Measurements from ENCODE around the gene KIAA0040.
"Not testable (repeated sequence)": the region's sequence is repeated elsewhere in the genome, so short reads cannot be mapped to it uniquely, and the experiment has no call there.

Gene KIAA0040

GRCh38 chr1:175137369-175137768 lies 55.2 kb downstream of the KIAA0040 start:
- no peak for DNase-seq (ENCODE audit: low read depth)

DNA sequence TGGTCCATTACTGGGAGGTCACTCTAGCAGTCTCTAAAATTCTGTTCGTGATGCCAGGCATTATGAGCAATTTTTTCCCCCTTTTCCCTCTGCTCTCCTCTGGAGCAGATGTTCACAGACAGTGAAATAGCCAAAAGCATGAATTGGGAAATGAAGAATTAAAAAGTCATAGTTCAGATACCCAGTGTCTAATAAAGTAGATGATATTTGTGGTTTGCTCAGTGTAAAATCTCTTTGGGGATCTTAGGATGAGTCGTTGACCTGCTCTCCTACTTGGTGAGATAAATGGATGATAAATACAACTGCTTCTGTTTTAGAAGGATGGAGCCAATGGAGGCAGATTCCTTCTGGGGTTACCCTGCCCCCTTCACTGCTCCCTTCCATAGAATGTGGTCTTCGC lies 56.3 kb downstream of the KIAA0040 start:
- DNase-seq (ENCODE audit: low read depth), result no peak

DNA sequence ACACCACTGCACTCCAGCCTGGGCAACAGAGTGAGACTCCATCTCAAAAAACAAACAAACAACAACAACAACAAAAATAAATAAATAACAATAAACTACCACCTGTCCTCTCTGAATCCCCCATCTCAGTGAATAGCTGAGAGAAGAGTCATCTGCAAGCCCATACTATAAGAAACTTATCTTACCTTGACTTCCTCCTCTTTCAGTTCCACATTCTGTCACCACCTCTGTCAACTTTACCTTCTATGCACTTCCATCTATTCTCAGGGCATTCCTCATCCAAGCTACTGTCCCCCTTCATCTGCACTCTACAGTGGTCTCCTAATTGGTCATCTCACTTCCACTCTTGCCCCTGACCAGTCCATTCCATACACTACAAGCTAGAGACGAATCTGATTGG lies 58.1 kb downstream of the KIAA0040 start:
- DNase-seq (ENCODE audit: low read depth), result no peak

DNA sequence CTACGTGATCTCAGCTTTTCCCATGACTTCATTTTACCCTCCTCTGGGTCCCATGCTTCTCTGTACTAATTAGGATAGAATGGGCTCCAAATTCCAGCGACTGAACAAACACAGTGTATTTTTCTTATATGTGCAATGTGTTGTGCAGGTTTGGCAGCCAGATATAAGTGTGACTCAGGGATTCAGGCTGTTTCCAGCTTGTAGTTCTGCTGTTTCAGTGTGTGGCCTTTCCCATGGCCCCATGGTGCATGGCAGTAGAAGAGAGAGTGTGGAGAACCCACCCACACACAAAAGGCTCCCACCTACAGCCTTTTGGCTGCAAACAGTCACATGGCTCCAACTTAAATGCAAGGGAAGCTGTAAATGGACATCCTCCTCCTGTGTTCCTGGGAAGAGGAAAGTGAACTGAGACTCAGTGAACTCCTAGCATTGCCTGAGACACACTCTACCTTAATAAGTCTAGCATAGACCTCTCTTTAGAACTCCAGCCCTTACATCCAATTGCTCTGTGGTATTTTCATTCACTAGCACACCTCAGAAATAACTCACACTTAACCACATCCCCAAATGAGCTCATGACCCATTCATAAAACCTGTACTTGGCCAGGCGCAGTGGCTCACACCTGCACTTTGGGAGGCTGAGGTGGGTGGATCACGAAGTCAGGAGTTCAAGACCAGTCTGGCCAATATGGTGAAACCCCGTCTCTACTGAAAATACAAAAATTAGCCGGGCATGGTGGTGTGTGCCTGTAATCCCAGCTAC lies 58.7 kb downstream of the KIAA0040 start:
- no peak for DNase-seq (ENCODE audit: low read depth)

GRCh38 chr1:175132436-175132835 lies 60.1 kb downstream of the KIAA0040 start:
- DNase-seq (ENCODE audit: low read depth), result no peak

DNA sequence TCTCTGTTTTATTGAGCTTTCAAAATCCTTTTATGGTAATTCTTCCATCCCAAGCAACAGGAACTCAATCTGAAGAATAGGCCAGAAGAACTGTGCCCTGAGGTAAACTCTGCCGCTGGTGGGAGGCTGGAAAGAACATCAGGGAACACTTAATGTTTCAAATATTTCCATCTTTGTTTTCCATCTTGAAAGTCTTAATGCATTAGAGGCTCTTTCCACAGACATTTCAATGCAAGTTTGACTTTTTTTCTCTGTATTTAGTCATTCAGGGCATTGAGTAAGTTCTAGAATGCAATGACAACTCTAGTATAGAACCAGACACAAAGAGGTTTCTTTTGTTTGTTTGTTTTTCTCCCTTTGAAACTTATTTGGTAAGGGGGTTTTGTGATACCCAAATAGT lies 61.5 kb downstream of the KIAA0040 start:
- DNase-seq (ENCODE audit: low read depth), result no peak

- DNase-seq (ENCODE audit: low read depth), result no peak
These were observed 61.9 kb downstream of the KIAA0040 start for GRCh38 chr1:175130649-175131045.

DNA sequence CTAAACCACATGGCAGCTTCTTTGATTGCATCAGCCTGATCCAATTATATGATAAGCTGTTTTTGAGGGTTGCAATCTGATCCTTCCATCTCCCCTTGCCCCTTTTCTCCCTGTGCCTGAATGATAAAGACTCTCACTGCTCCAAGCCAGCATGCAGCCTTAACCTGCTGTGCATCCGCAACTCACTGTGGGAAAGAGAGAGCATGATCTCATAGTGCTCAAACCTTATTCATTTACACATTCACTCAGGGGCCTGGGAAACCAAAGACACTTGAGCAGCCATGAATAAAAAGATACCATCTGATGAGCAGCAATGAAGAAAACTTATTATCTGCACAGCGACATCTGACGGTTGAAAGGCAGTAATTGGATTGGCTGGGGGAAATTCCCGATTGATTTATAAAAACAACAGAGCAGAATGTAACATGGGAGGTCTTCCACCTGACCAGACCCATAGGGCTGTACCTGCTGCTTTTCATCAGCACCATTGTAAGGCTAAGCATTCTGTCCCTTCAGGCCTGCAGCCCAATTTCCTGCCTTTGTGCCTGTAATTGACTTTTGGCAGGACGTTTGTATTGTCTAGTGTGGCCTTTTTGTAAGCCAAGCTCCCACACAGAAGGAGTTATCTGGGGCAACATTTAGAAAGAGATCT lies 62.5 kb downstream of the KIAA0040 start:
- DNase-seq (ENCODE audit: low read depth), result no peak

DNA sequence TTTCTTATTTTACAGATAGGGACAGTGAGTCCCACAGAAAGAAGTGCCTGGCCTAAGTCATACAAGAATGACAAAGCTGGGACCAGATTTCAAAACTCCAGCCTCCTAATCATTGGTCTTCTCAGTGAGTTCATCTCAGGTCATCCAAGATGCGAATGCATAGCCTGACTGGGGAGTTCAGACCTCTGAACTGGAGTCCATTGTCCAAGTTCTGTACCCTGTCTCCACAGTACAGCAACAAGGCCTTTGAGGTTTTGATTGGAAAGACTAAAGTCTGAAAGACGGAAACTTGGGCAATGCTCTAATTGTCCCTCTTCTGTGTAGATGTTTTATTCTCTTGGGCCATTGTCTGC lies 63.0 kb downstream of the KIAA0040 start:
- DNase-seq (ENCODE audit: low read depth), result no peak

DNA sequence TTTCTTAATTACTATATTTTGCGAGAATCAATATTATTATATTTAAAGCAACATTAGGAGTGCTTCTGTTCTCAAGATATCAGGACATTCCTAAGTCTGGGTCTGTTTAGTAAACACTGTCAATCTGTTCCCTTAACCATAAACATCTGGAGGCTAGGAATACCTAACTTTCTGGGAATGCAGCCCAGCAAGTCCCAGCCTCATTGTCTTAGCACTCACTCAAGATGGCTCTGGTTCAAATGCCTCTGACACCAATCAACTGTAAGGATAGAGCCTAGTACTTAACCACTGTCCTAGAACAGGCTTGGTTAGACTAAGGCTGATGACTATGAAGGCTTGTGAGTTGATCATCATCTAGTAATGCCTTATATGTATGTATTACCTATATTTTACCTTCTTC lies 63.4 kb downstream of the KIAA0040 start:
- no peak for DNase-seq (ENCODE audit: low read depth)

- no peak for DNase-seq (ENCODE audit: low read depth)
These were observed 64.1 kb downstream of the KIAA0040 start for GRCh38 chr1:175128523-175128922.

DNA sequence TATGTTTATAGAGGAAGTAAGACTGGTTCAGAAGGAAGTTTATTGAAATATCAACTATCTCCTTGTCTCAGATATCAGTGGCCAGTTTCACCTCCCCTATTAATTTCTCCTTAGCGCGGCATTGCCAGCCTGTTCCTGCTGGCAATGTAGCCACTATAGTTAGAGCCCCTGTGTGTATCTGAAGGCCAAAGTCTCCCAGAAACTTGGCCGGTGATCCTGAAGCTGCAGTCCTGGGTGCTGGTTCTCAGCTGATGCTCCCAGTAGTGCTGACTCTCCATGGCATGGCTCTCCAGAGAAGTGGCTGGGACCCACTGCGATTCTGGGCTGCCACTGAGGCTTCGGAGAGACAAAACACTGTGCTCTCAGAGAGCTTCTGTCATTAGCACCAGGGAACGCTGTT lies 65.0 kb downstream of the KIAA0040 start:
- no peak for DNase-seq (ENCODE audit: low read depth)

GRCh38 chr1:175126347-175126746 lies 66.2 kb downstream of the KIAA0040 start:
- no peak for DNase-seq (ENCODE audit: low read depth)

GRCh38 chr1:175124861-175125260 lies 67.7 kb downstream of the KIAA0040 start:
- no peak for DNase-seq (ENCODE audit: low read depth)

- no peak for DNase-seq (ENCODE audit: low read depth)
These were observed 72.1 kb downstream of the KIAA0040 start for GRCh38 chr1:175120511-175120910.

DNA sequence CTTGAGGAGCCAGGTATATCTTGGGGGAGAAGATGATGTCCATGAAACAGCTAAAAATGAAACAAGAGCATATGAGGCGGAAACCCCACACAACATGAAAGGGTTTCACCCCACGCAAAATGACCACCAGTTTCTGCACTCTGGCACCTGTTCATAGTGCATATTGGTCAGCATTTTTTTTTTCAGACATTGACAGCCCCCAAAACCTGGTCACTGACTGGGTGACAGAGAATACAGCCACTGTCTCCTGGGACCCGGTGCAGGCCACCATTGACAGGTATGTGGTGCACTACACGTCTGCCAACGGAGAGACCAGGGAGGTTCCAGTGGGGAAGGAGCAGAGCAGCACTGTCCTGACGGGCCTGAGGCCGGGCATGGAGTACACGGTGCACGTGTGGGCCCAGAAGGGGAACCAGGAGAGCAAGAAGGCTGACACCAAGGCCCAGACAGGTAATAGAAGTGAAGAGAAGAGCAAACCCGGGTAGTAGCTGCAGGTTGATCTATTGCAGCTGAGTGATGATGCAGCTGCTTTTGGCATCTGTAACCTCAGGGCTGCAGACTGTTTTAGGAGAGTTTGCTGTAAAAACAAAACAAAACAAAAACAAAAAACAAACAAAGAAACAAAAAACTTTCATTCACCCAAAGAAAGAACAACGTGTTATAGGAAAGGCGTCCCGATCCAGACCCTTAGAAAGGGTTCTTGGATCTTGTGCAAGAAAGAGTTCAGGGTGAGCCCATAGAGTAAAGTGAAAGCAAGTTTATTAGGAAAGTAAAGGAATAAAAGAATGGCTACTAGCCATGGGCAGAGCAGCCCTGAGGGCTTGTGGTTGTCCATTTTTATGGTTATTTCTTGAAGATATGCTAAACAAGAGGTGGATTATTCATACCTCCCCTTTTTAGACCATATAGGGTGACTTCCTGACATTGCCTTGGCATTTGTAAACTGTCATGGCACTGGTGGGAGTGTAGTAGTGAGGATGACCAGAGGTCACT lies 73.9 kb downstream of the KIAA0040 start:
- no peak for DNase-seq (ENCODE audit: low read depth)

- no peak for DNase-seq (ENCODE audit: low read depth)
These were observed 75.7 kb downstream of the KIAA0040 start for GRCh38 chr1:175116903-175117302.

- no peak for DNase-seq (ENCODE audit: low read depth)
These were observed 76.3 kb downstream of the KIAA0040 start for GRCh38 chr1:175116210-175116798.

DNA sequence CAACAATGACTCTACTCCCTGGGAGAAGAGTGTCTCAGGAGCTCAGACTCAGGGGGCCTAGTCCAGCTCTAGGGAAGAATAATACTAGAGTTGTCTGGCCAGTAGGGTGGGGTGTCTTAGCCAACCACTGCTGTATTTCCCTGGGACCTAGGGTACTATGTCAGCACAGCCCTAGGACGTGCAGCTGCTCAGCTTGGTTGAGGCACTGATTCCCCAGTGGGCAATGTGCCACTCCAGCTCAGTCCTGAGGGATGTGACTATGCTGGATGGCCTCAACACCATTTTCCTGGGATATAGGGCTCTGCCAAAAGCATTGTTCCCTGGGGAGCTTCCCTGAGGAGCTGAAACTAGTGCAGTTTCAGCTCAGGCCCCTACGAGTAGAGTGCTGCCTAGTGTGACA lies 77.6 kb downstream of the KIAA0040 start:
- no peak for DNase-seq (ENCODE audit: low read depth)

GRCh38 chr1:175108331-175108820 lies 84.2 kb downstream of the KIAA0040 start:
- DNase-seq (ENCODE audit: low read depth), result not testable (repeated sequence)

Data from activated T-helper 1 cell treated with Interleukin-2 at 50 U/mL for 16 hours (primary cell).